ENCODE results near the gene SERPINE1.

SERPINE1 gene

GRCh38 chr7:101164071-101164840 is 37.4 kb downstream of the SERPINE1 start:
- no peak for DNase-seq (ENCODE audit: extremely low read depth, low read depth)
- TF ChIP-seq, protein P1, sequence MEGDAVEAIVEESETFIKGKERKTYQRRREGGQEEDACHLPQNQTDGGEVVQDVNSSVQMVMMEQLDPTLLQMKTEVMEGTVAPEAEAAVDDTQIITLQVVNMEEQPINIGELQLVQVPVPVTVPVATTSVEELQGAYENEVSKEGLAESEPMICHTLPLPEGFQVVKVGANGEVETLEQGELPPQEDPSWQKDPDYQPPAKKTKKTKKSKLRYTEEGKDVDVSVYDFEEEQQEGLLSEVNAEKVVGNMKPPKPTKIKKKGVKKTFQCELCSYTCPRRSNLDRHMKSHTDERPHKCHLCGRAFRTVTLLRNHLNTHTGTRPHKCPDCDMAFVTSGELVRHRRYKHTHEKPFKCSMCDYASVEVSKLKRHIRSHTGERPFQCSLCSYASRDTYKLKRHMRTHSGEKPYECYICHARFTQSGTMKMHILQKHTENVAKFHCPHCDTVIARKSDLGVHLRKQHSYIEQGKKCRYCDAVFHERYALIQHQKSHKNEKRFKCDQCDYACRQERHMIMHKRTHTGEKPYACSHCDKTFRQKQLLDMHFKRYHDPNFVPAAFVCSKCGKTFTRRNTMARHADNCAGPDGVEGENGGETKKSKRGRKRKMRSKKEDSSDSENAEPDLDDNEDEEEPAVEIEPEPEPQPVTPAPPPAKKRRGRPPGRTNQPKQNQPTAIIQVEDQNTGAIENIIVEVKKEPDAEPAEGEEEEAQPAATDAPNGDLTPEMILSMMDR (IDR thresholded peaks at IDR 0.05; ENCODE audit: low read depth, low read length, missing control alignments), result no peak
- peak overlapping the region; percentile 54 for H3K4me3 ChIP-seq (replicated peaks; ENCODE audit: low read depth, low read length)

DNA sequence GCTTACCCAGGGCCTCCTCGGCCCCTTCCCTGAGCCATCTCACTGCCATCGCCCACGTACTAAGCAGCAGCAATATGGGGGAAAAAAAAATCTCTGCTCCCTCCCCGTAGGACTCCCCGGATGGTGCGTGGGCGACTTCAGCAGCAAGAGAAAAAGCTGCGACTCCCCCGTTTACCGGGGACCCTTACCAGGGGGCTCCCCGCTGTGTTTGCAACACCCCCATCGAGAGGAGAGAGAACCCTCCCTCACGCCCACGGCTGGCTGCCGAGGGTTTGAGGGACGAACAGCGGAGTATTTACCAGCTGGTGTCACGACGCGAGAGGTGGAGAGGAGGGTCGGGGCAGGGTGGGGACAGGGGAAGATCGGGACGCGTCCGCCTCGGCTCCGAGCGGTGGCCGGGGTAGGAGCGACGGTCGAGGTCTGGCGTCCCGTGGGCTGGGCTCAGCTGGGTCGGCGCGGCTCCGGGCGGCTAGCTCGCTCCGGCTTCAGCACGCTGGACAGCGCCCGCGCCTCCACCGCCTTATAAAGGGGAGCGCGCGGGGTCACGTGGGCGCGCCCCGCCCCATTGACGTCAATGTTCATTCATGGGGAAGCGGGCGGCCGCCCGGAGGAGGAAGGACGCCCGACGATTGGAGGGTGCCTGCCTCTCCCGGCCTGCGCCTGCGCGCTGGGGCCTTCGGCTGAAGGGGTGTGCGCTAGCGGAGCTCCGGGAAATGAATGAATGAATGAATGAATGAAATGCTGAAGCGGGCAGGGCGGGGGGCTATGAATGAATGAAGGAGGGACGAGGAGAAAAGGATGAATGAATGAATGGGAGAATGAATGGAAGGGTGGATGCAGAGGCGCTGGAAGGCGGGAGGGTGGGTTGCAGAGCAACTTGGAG is 38.4 kb downstream of the SERPINE1 start, which contains the start of gene VGF:
Gene VGF, minus strand, starts transcription at position 495 of the 883 bp plus-strand sequence. CDS start 726 bp downstream, outside the sequence.
- TF ChIP-seq, protein P1 (IDR thresholded peaks at IDR 0.05; ENCODE audit: low read depth, low read length, missing control alignments), result no peak
- peak; percentile 58 for DNase-seq (ENCODE audit: extremely low read depth, low read depth)
- H3K4me3 ChIP-seq (replicated peaks; ENCODE audit: low read depth, low read length), result peak within 1 kb of the TSS; percentile 54

DNA sequence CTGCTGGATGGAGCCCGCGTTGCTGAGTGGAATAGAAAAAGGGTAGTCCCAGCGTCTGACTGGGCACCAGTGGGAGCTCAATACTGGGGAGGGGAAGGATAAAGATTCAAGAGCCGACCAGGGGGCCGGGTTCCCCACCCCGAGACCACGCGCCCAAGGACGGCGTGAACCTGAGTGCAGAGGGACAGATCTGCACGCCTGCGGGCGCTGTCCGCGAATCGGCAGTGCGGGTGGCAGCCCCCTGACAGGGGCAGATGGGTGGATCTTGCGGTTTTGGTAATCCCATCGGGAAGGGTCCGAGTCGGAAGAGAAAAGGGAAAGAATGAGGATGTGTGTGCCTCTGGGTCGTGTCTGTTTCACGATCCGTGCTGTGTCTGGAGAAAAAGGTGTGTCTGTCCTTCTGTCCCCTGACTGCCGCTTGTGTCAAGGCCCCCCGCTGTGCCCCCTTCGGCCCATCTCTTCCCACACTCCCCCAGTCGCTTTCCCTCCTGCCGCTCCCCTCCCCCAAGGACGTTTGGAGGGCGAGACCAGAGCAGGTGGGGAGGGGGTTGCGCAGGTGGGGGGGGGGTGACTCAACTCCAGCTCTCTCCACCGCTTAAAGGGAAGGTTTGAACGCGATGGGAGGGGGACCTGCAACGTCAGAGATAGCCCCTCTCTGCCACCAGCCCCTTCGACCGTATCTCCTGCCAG is 39.2 kb downstream of the SERPINE1 start:
- no peak for DNase-seq (ENCODE audit: extremely low read depth, low read depth)
- TF ChIP-seq, protein P1 (IDR thresholded peaks at IDR 0.05; ENCODE audit: low read depth, low read length, missing control alignments), result no peak
- H3K4me3 ChIP-seq (replicated peaks; ENCODE audit: low read depth, low read length), result peak overlapping the region; percentile 54

DNA sequence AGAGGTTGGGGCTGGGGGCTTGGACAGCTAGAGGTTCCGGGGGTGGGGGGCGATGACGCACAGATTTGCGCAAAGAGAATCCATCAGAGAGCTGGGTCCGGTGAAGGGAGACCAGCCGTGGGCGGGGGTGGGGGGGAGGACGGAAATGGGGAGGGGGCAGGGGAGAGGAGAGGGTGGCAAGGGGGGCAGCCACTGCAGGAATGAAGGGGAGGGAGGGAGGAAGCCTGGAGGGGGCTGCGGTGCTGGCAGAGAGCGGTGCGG is 39.7 kb downstream of the SERPINE1 start:
- DNase-seq (ENCODE audit: extremely low read depth, low read depth), result no peak
- peak overlapping the region; percentile 54 for H3K4me3 ChIP-seq (replicated peaks; ENCODE audit: low read depth, low read length)
- TF ChIP-seq, protein P1 (IDR thresholded peaks at IDR 0.05; ENCODE audit: low read depth, low read length, missing control alignments), result no peak

DNA sequence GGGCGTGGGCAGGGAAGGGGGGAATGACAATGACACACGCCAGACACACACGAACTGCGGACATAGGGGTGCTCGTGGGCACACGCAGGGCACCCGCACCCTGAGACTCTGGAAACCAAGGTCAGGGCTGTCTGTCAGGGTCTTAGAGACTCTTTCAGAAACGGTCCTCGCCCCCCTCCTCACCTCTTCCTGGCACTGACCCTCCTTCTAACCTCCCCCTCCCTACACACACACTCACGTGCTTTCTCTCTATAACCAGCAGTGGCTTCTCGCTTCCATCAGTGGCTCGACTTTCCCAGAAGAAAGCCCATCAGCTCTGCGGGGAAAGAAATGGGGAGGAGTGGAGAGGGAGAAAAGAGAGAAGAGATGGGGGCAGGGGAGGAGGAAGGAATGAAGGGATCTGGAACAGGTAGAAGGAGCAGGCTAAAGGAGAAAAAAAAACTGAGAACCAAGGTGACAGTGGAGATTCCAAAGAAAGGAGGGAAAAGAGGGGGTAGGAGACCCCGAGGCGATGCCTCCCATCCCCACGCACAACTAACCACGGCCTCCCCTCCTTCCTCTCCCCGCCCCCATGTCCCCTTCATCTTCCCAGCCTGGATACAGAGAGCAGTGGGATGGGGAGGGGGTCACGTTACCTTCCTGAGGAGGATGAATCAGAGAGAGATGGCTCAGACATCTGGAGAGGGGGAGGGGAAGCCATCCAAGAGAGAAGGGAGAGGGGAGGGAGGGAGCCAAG is 40.2 kb downstream of the SERPINE1 start:
- peak; percentile 63 for DNase-seq (ENCODE audit: extremely low read depth, low read depth)
- TF ChIP-seq, protein P1 (IDR thresholded peaks at IDR 0.05; ENCODE audit: low read depth, low read length, missing control alignments), result no peak
- H3K4me3 ChIP-seq (replicated peaks; ENCODE audit: low read depth, low read length), result peak overlapping the region; percentile 54

All from HFF-Myc (cell line).